SK-N-SH (cell line): ENCODE results near the gene GDPD5.

ENCODE experiments used
- CTCF ChIP-seq: fragments of 200-600 bp; sonication (generic); IDR thresholded peaks from 2 replicates; pipeline ENCODE4 v1.6.1; 2017; ENCODE audit warnings: antibody characterized with exemption, mild to moderate bottlenecking, moderate library complexity
- JUND ChIP-seq: IDR thresholded peaks from 2 replicates; pipeline ENCODE4 v1.4.0; 2012
- MAX ChIP-seq: IDR thresholded peaks from 2 replicates; pipeline ENCODE4 v1.4.0; 2012; ENCODE audit warnings: low read depth
- MXI1 ChIP-seq: IDR thresholded peaks from 2 replicates; pipeline ENCODE4 v1.6.1; 2012; ENCODE audit warnings: mild to moderate bottlenecking, low read depth, low read length, improper control_type of control experiment
- NFIC ChIP-seq: IDR thresholded peaks from 2 replicates; pipeline ENCODE4 v1.4.0; 2012; ENCODE audit warnings: borderline replicate concordance
- NRF1 ChIP-seq: IDR thresholded peaks from 2 replicates; pipeline ENCODE4 v1.6.1; 2012; ENCODE audit warnings: low read depth, mild to moderate bottlenecking, low read length
- POLR2AphosphoS5 ChIP-seq: IDR thresholded peaks from 2 replicates; pipeline ENCODE4 v1.6.1; 2012; ENCODE audit warnings: low read depth, low read length
- RCOR1 ChIP-seq: fragments of 150-350 bp; IDR thresholded peaks from 2 replicates; pipeline ENCODE4 v1.6.1; 2017; ENCODE audit warnings: antibody characterized with exemption, low read length
- REST ChIP-seq: IDR thresholded peaks from 2 replicates; pipeline ENCODE4 v1.6.1; 2012; ENCODE audit warnings: mild to moderate bottlenecking, low read depth, low read length, moderate library complexity
- USF1 ChIP-seq: IDR thresholded peaks from 2 replicates; pipeline ENCODE4 v1.4.0; 2012; ENCODE audit warnings: low read depth, borderline replicate concordance
- YY1 ChIP-seq: IDR thresholded peaks from 2 replicates; pipeline ENCODE4 v1.4.0; 2012; ENCODE audit warnings: low read depth, mild to moderate bottlenecking

GRCh38 chr11:75555079-75555811, 29.5 kb upstream of the GDPD5 start:
- TF ChIP-seq MAX (no peak), CTCF (no peak), JUND (no peak), REST (no peak), NFIC (no peak), RCOR1 (no peak), NRF1 (no peak), USF1 (no peak), POLR2AphosphoS5 (no peak), MXI1 (no peak), YY1 (no peak)
